KOPT-K1 (cell line): ENCODE measurements around the gene TMEM181.
"Not testable (repeated sequence)": the region's sequence is repeated elsewhere in the genome, so short reads cannot be mapped to it uniquely, and the experiment has no call there.

Experiments
- H3K27ac ChIP-seq: fragments of 200-600 bp; sonication (generic); 2 replicates; pipeline ENCODE4 v1.5.1; 2016; ENCODE audit warnings: antibody characterized with exemption, mild to moderate bottlenecking, low read depth, low read length; ENCODE audit not compliant: poor library complexity, severe bottlenecking
- H3K36me3 ChIP-seq: fragments of 200-600 bp; sonication (generic); 2 replicates; pipeline ENCODE4 v1.5.1; 2017; ENCODE audit warnings: antibody characterized with exemption, mild to moderate bottlenecking, low read length, moderate library complexity; ENCODE audit not compliant: insufficient read depth
- H3K9me3 ChIP-seq: fragments of 200-600 bp; sonication (generic); 2 replicates; pipeline ENCODE4 v1.5.1; 2017; ENCODE audit warnings: antibody characterized with exemption, low read length, mild to moderate bottlenecking; ENCODE audit not compliant: insufficient read depth, poor library complexity, severe bottlenecking

The TMEM181 gene

DNA sequence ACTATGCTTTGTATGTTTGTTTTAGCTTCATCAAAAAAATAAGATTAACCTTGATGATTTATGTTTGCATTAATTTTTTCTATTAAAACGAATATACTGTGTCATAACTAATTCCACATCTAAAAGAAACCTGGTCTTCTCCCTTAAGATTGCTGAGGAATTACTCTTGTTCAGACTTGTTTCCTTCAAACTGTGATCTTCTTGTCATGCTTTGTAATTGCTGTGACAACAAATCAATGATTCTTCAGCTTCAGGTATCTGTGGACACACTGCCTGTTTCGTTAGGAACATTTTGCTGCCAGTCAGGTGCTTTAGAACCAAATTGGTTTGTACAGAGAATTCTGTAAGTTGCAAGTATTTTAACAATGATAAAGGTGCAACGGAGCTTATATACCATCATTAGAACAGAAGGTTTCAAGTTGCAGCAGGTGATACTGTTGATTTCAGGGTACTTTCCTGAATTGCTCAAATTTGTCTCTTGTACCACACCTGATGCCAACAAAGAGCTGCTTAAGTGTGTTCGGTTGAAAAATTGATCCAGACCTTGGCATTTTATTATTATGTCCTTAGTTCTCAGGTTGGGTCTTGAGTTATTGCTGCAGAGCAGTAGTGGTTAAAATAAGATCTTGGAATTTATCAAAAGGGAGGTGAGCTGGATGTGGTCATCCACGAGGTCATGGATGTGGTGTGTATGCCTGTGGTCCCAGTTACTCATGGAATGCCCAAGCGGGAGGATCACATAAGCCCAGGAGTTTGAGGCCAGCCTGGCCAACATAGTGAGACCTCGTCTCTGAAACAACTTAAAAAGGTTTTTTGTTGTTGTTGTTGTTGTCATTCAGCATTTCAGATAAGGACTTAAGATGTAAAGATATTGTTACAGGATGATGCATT, 109.5 kb downstream of the TMEM181 start:
- H3K9me3 ChIP-seq, result no peaks in the 10 kb centered on the region
- no peak overlapping the region for H3K27ac ChIP-seq
- H3K36me3 ChIP-seq, result no peaks in the 10 kb centered on the region

DNA sequence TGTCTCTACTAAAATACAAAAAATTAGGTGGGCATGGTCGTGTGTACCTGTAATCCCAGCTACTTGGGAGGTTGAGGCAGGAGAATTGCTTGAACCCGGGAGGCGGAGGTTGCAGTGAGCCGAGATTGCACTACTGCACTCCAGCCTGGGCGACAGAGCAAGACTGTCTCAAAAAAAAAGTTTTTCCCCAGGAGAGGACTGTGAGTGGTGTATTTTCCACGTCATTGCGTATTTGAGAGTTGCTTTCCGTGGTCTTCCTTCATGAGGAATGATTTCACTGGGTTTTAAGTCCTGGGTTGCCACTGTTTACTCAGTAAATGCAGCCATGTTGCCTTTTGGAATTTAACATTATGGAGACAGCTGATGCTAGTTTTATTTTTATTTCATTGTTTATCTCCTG, 112.2 kb downstream of the TMEM181 start:
- H3K9me3 ChIP-seq, H3K36me3 ChIP-seq, H3K27ac ChIP-seq: not testable (repeated sequence)

DNA sequence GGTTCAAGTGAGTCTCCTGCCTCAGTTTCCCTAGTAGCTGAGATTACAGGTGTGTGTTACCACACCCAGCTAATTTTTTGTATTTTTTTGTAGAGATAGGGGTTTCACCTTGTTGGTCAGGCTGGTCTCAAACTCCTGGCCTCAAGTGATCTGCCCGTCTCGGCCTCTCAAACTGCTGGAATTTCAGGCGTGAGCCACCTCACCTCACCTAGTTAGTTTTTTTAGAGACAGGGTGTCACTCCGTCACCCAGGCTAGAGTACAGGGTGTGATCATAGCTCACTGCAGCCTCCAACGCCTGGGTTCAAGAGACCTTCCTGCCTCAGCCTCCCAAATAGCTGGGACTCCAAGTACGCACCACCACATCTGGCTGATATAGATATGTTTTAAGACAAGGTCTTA, 112.8 kb downstream of the TMEM181 start:
- no peaks in the 10 kb centered on the region for H3K36me3 ChIP-seq
- no peaks in the 10 kb centered on the region for H3K9me3 ChIP-seq
- H3K27ac ChIP-seq, result no peak overlapping the region

DNA sequence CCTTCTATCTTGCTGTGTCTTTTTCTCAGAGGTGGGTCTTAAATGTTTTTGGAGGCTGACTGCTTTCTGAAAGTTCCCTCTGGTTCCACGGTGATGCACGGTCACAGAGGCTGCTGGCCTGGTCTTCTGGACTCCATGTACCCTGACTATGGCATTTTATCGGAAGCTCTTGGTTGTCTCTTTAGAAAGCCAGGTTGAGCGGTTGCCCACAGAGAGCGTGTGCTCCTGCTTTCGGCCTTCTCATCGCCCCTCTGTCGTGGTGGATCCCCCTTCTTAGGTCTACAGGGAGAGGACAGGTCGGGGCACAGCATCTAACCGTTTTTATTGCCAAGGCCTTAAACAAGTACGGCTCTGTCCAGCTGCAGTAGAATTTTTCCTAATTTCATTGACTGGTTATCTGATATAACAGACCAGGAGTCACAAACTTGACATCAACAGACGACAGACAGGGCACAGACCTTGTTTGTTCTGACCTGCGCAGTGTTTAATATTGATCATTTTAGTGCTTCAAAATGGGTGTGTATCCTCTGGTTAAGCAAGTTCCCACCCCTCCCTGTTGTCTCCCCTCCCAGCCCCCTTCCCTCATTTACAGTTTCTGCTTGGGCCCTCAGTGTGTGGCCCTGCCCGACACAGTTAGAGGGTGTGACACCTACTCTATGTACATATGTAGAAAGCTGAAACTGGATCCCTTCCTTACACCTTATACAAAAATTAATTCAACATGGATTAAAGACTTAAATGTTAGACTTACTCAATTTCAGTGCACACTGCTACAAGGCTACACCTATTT, 114.6 kb downstream of the TMEM181 start:
- H3K27ac ChIP-seq, result no peak overlapping the region
- no peaks in the 10 kb centered on the region for H3K36me3 ChIP-seq
- no peaks in the 10 kb centered on the region for H3K9me3 ChIP-seq

DNA sequence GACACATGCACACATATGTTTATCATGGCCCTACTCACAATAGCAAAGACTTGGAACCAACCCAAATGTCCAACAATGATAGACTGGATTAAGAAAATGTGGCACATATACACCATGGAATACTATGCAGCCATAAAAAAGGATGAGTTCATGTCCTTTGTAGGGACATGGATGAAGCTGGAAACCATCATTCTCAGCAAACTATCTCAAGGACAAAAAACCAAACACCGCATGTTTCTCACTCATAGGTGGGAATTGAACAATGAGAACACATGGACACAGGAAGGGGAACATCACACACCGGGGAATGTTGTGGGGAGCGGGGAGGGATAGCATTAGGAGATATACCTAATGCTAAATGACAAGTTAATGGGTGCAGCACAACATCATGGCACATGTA, 117.2 kb downstream of the TMEM181 start:
- H3K9me3 ChIP-seq, H3K36me3 ChIP-seq, H3K27ac ChIP-seq: not testable (repeated sequence)

DNA sequence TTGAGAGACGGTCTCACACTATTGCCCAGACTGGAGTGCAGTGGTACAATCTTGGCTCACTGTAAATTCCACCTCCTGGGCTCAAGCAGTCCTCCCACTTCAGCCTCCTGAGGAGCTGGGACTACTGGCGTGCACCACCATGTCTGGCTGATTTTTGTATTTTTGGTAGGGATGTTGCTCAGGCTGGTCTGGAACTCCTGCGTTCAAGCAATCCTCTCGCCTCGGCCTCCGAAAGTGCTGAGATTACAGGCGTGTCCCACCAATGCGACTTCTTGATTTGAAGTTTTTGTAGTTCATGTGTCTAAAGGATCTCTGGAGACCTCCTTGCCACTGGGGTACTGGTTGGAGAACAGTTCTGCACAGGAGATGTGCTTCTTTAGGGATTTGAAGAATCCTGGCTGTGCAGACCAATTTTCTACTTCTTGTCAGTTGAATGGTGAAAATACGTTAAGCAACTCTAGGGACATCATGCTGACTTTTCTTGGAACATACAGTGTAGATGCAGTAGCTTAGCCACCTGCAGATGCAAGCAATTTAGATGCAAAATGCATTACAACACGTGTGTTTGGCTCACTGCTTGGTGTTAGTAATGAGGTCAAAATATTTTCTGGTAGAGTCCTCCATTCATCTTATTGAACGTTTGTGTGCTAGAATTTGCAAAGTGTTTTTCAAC, 118.2 kb downstream of the TMEM181 start:
- no peak overlapping the region for H3K27ac ChIP-seq
- H3K9me3 ChIP-seq, result no peaks in the 10 kb centered on the region
- no peaks in the 10 kb centered on the region for H3K36me3 ChIP-seq

DNA sequence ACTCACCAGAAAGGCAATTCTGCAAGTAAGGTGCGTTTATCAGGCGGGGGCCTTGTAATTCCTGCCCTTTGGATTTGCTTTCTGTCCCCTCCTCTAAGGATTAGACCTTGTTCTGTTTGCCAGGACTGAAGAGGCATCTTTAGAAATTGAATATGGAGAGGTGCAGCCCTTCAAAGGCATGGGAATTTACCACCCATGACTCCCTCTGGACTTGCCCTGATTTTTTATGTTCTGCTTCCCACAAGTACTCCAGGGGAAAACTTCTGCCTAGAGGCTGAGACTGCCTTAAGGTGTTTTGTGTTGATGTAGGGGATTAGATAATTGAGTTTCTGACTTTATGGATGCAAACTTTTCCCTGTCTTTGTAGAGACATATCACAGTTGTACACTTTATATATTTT, 120.1 kb downstream of the TMEM181 start:
- Histone ChIP-seq H3K36me3 (no peaks in the 10 kb centered on the region), H3K27ac (no peak overlapping the region), H3K9me3 (no peaks in the 10 kb centered on the region)

DNA sequence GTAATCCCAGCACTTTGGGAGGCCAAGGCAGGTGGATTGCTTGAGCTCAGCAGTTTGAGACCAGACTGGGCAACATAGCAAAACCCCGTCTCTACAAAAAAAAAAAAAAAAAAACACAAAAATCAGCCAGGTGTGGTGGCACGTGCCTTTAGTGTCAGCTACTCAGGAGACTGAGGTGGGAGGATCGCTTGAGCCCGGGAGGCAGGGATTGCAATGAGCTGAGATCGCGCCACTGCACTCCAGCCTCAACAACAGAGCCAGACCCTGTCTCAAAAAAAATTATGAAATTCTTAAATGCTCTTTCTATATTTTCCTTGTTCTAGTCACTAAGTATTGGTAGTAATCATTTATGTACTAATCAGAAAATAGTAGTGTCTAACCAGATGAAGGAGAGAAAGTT, 120.6 kb downstream of the TMEM181 start:
- no peak overlapping the region for H3K27ac ChIP-seq
- no peaks in the 10 kb centered on the region for H3K36me3 ChIP-seq

DNA sequence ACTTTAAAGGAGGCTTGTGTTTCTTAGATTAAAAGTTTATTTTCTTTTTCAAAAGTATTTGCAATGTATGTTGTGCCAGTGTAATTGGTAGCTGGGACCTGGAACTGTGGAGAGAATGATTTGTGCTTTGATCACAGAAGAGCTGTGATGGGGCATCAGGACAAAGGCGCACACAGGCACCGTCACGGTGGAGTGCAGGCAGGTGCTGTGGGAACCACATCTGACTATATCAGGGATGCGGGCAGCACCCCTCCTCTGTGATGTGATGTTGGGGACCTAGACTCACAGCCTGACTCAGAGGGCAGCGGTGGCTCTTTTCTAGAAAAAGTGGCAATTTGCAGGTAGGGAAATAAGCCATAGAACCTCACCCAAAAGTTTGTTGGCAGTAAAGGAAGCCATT, 124.4 kb downstream of the TMEM181 start:
- Histone ChIP-seq H3K9me3 (no peaks in the 10 kb centered on the region), H3K27ac (no peak overlapping the region), H3K36me3 (no peaks in the 10 kb centered on the region)

More for the DNA sequence above, 120.6 kb downstream of the TMEM181 start:
- H3K9me3 ChIP-seq, result no peaks in the 10 kb centered on the region

DNA sequence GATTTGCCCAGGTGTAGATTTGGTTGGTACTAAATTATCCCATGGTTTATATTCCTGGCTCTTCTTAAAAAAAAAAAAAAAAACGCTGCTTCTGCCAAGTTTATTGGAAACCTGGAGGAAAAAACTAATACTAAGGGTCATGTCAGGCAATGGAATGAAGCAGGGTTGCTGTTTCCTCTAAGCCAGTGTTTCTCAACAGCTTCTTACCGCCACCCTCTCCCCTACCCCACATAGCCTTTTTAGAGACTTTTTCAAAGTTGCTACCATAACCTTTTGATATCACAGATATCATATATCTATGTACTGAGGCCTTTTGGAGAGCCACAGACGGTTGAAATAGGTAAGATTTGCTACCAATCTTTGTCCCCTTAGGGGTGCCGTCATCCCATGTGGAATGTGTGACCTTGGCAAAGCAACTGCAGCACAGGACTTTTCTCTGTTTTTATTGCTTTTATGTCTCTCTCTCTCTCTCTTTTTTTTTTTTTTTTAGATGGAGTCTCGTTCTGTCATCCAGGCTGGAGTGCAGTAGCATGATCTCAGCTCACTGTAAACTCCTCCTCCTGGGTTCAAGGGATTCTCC, 124.9 kb downstream of the TMEM181 start:
- Histone ChIP-seq H3K36me3 (no peaks in the 10 kb centered on the region), H3K9me3 (no peaks in the 10 kb centered on the region), H3K27ac (no peak overlapping the region)
